ENCODE data around the gene TAGAP. TPM values are rescaled to one million over a fixed set of nuclear protein-coding genes. Genes with fewer than 3 reads are reported as not detected.

Gene TAGAP
- total and polyA plus RNA-seq, 10 of the 15 experiments (the other 5 are each of a cell fraction or from before 2014, with no cell fraction given), result 5.3 to 27.4 (median 18.9) TPM

- TF ChIP-seq, protein P1, sequence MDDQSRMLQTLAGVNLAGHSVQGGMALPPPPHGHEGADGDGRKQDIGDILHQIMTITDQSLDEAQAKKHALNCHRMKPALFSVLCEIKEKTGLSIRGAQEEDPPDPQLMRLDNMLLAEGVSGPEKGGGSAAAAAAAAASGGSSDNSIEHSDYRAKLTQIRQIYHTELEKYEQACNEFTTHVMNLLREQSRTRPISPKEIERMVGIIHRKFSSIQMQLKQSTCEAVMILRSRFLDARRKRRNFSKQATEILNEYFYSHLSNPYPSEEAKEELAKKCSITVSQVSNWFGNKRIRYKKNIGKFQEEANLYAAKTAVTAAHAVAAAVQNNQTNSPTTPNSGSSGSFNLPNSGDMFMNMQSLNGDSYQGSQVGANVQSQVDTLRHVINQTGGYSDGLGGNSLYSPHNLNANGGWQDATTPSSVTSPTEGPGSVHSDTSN (IDR thresholded peaks at IDR 0.05; ENCODE audit: insufficient replicate concordance, low read depth, low read length), result no peak
- TF ChIP-seq JUNB (IDR thresholded peaks at IDR 0.05) (peak; percentile 84), GABPA (IDR thresholded peaks at IDR 0.05; ENCODE audit: low read depth) (peak; percentile 24; the same call in 1 of the 2 replicates), TCF7 (IDR thresholded peaks at IDR 0.05; ENCODE audit: borderline replicate concordance) (0 out of 2 replicates have a peak, but pooled peaks have one; percentile 36), EP300 (IDR thresholded peaks at IDR 0.05; ENCODE audit: borderline replicate concordance in 1 of 2, control insufficient read depth in 1 of 2, low read depth in 2 of 2, low read length in 2 of 2) (no peak), FOXM1 (IDR thresholded peaks at IDR 0.05; ENCODE audit: low read depth, low read length) (peak; percentile 75; the same call in 1 of the 2 replicates), PML (IDR thresholded peaks at IDR 0.05; ENCODE audit: low read length) (peak; percentile 40; the same call in 1 of the 2 replicates), SPI1 (IDR thresholded peaks at IDR 0.05; ENCODE audit: borderline replicate concordance, insufficient read depth, low read depth, low read length) (no peak), NFIC (IDR thresholded peaks at IDR 0.05; ENCODE audit: low read depth, low read length) (peak; percentile 90; the same call in 1 of the 2 replicates), ZNF217 (IDR thresholded peaks at IDR 0.05) (no peak), ETV6 (conservative IDR thresholded peaks at IDR 0.05 in 1 of 2, IDR thresholded peaks at IDR 0.05 in 1 of 2; ENCODE audit: borderline replicate concordance in 1 of 2, low read depth in 1 of 2) (peak in 1 of 2 experiments; percentile 16; a peak in 1 of 4 replicates), RUNX3 (IDR thresholded peaks at IDR 0.05; ENCODE audit: low read length) (peak; percentile 82; the same call in 1 of the 2 replicates), PRDM15 (CRISPR knock-in tag; IDR thresholded peaks at IDR 0.05) (no peak), CREM (IDR thresholded peaks at IDR 0.05; ENCODE audit: low read depth) (peak; percentile 79), ATF2 (IDR thresholded peaks at IDR 0.05; ENCODE audit: low read length) (peak; percentile 70), TARDBP (IDR thresholded peaks at IDR 0.05; ENCODE audit: borderline replicate concordance) (no peak), CREB1 (IDR thresholded peaks at IDR 0.05; ENCODE audit: low read depth) (peak; percentile 77; the same call in 1 of the 2 replicates), IKZF2 (IDR thresholded peaks at IDR 0.05) (no peak)
- TF ChIP-seq, protein P2, sequence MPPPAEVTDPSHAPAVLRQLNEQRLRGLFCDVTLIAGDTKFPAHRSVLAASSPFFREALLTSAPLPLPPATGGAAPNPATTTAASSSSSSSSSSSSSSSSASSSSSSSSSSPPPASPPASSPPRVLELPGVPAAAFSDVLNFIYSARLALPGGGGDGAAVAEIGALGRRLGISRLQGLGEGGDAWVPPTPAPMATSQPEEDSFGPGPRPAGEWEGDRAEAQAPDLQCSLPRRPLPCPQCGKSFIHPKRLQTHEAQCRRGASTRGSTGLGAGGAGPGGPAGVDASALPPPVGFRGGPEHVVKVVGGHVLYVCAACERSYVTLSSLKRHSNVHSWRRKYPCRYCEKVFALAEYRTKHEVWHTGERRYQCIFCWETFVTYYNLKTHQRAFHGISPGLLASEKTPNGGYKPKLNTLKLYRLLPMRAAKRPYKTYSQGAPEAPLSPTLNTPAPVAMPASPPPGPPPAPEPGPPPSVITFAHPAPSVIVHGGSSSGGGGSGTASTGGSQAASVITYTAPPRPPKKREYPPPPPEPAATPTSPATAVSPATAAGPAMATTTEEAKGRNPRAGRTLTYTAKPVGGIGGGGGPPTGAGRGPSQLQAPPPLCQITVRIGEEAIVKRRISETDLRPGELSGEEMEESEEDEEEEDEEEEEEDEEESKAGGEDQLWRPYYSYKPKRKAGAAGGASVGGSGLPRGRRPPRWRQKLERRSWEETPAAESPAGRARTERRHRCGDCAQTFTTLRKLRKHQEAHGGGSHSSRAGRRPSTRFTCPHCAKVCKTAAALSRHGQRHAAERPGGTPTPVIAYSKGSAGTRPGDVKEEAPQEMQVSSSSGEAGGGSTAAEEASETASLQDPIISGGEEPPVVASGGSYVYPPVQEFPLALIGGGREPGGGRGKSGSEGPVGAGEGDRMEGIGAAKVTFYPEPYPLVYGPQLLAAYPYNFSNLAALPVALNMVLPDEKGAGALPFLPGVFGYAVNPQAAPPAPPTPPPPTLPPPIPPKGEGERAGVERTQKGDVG (CRISPR knock-in tag; IDR thresholded peaks at IDR 0.05), result no peak
Measured at GRCh38 chr6:159084493-159085091, 39.8 kb upstream of the TAGAP start (continued).
